Breast epithelium (tissue), 3 donors: ENCODE results near the gene INHBE.

Source experiments
- POLR2A ChIP-seq: fragments of 450-650 bp; IDR thresholded peaks from one replicate; pipeline ENCODE4 v1.6.1; 2016; ENCODE audit warnings: antibody characterized with exemption, mild to moderate bottlenecking, moderate library complexity
- POLR2AphosphoS5 ChIP-seq, 3 donors: sonication (generic); formaldehyde crosslinking; IDR thresholded peaks; one replicate each; pipeline ENCODE4 v1.6.1; 2017; ENCODE audit warnings: antibody characterized with exemption in 3 of 3
- TF ChIP-seq, protein P1 (sequence below), 3 donors: fragments of 450-650 bp; IDR thresholded peaks; one replicate each; pipeline ENCODE4 v1.5.1; 2016 to 2017; ENCODE audit warnings: antibody characterized with exemption in 3 of 3, mild to moderate bottlenecking in 3 of 3, moderate library complexity in 3 of 3

DNA sequence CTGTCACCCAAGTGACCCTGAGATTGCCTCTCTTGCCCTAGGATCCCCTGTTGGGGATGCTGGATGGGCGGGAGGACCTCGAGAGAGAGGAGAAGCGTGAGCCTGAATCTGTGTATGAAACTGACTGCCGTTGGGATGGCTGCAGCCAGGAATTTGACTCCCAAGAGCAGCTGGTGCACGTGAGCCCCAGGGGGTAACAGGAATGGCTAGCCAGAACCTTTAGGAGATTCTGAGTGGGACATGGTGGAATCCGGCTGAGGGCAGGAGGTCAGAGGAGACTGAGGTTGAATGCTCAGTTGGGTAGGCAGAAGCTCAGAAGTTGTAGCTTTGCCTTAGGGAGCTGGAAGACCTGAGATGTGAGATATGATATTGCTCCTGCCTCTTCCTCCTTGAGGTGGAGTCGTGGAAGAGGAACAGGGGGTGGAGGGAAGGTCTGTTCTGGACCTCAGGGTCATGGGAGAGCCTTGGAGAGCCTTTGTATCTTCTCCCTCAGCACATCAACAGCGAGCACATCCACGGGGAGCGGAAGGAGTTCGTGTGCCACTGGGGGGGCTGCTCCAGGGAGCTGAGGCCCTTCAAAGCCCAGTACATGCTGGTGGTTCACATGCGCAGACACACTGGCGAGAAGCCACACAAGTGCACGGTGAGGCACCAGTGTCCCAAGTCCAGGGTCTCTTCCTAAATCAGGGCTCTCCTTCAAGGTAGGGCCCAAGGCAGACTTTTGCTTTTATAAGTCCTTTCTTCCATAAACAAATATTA, 10.8 kb downstream of the INHBE start:
- TF ChIP-seq POLR2AphosphoS5 (IDR thresholded peaks at IDR 0.05): no peak
- TF ChIP-seq, protein P1, sequence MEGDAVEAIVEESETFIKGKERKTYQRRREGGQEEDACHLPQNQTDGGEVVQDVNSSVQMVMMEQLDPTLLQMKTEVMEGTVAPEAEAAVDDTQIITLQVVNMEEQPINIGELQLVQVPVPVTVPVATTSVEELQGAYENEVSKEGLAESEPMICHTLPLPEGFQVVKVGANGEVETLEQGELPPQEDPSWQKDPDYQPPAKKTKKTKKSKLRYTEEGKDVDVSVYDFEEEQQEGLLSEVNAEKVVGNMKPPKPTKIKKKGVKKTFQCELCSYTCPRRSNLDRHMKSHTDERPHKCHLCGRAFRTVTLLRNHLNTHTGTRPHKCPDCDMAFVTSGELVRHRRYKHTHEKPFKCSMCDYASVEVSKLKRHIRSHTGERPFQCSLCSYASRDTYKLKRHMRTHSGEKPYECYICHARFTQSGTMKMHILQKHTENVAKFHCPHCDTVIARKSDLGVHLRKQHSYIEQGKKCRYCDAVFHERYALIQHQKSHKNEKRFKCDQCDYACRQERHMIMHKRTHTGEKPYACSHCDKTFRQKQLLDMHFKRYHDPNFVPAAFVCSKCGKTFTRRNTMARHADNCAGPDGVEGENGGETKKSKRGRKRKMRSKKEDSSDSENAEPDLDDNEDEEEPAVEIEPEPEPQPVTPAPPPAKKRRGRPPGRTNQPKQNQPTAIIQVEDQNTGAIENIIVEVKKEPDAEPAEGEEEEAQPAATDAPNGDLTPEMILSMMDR (IDR thresholded peaks at IDR 0.05): no peak
- no peak for TF ChIP-seq POLR2A
